HepG2 (cell line): Measurements from ENCODE around the gene UBE2O. TPM values are rescaled to one million over a fixed set of nuclear protein-coding genes. Genes with fewer than 3 reads are reported as not detected.
A peak's percentile ranks its signal among the peaks of the same experiment; 100 is the strongest.

Experiments
- EP300 ChIP-seq, 3 experiments: sonication (generic) in 1 of 3; formaldehyde crosslinking in 1 of 3; IDR thresholded peaks; 2 replicates each; pipeline versions ENCODE4 v1.5.1 to v1.6.1; 2011 to 2020; ENCODE audit warnings: low read depth in 2 of 3, low read length in 2 of 3, borderline replicate concordance in 1 of 3, improper control_type of control experiment in 1 of 3, mild to moderate bottlenecking in 1 of 3, missing genetic modification reagents in 1 of 3, moderate library complexity in 1 of 3
- HCFC1 ChIP-seq: fragments of 150-350 bp; IDR thresholded peaks from 2 replicates; pipeline ENCODE4 v1.6.1; 2014; ENCODE audit warnings: low read depth, low read length
- HHEX ChIP-seq: IDR thresholded peaks from 2 replicates; pipeline ENCODE4 v1.6.1; 2016; ENCODE audit warnings: control low read depth
- JUN ChIP-seq: sonication (generic); formaldehyde crosslinking; IDR thresholded peaks from 2 replicates; pipeline ENCODE4 v1.4.0; 2020; ENCODE audit warnings: mild to moderate bottlenecking, missing genetic modification reagents
- KDM6A ChIP-seq: IDR thresholded peaks from 2 replicates; pipeline ENCODE4 v1.6.1; 2016; ENCODE audit warnings: low read depth
- MIER2 ChIP-seq: IDR thresholded peaks from 2 replicates; pipeline ENCODE4 v1.6.1; 2016; ENCODE audit warnings: missing biosample characterization, missing genetic modification reagents
- SMARCE1 ChIP-seq: fragments of 450-650 bp; IDR thresholded peaks from 2 replicates; pipeline ENCODE4 v1.6.1; 2017; ENCODE audit warnings: borderline replicate concordance
- SPEN ChIP-seq: sonication (generic); formaldehyde crosslinking; IDR thresholded peaks from 2 replicates; pipeline ENCODE4 v1.5.1; 2020; ENCODE audit warnings: low read depth, mild to moderate bottlenecking, missing genetic modification reagents
- YY1 ChIP-seq: IDR thresholded peaks from 2 replicates; pipeline ENCODE4 v1.6.1; 2011; ENCODE audit warnings: low read length, low read depth, moderate library complexity, mild to moderate bottlenecking; ENCODE audit not compliant: insufficient read depth, insufficient replicate concordance
- ZNF160 ChIP-seq: sonication (generic); formaldehyde crosslinking; IDR thresholded peaks from 2 replicates; pipeline ENCODE4 v1.8.0; 2022; ENCODE audit warnings: mild to moderate bottlenecking, inconsistent platforms, missing genetic modification reagents
- ZNF260 ChIP-seq: sonication (generic); formaldehyde crosslinking; IDR thresholded peaks from 2 replicates; pipeline ENCODE4 v1.4.0; 2020; ENCODE audit warnings: missing genetic modification reagents, low read depth, mild to moderate bottlenecking, borderline replicate concordance
- ZNF296 ChIP-seq: sonication (generic); formaldehyde crosslinking; conservative IDR thresholded peaks from 2 replicates; pipeline ENCODE4 v1.5.0; 2020; ENCODE audit warnings: mild to moderate bottlenecking, missing genetic modification reagents
- ZNF44 ChIP-seq: sonication (generic); formaldehyde crosslinking; IDR thresholded peaks from 2 replicates; pipeline ENCODE4 v1.5.1; 2020; ENCODE audit warnings: mild to moderate bottlenecking, missing genetic modification reagents
- ZNF564 ChIP-seq: sonication (generic); formaldehyde crosslinking; IDR thresholded peaks from 2 replicates; pipeline ENCODE4 v1.8.1; 2023; ENCODE audit warnings: mild to moderate bottlenecking, missing genetic modification reagents
- ZNF577 ChIP-seq: sonication (generic); formaldehyde crosslinking; IDR thresholded peaks from 2 replicates; pipeline ENCODE4 v1.4.0; 2020; ENCODE audit warnings: mild to moderate bottlenecking, low read depth, missing genetic modification reagents, borderline replicate concordance
- ZNF580 ChIP-seq: IDR thresholded peaks from 2 replicates; pipeline ENCODE4 v1.6.1; 2016; ENCODE audit warnings: low read depth, borderline replicate concordance
- ZNF589 ChIP-seq: sonication (generic); formaldehyde crosslinking; conservative IDR thresholded peaks from 2 replicates; pipeline ENCODE4 v1.8.0; 2022; ENCODE audit warnings: mild to moderate bottlenecking, moderate library complexity, missing genetic modification reagents
- ZNF598 ChIP-seq: sonication (generic); formaldehyde crosslinking; IDR thresholded peaks from 2 replicates; pipeline ENCODE4 v1.5.1; 2020; ENCODE audit warnings: mild to moderate bottlenecking, missing genetic modification reagents, borderline replicate concordance
- ZNF678 ChIP-seq: sonication (generic); formaldehyde crosslinking; IDR thresholded peaks from 2 replicates; pipeline ENCODE4 v1.4.0; 2020; ENCODE audit warnings: mild to moderate bottlenecking, missing genetic modification reagents
- ZNF713 ChIP-seq: sonication (generic); formaldehyde crosslinking; IDR thresholded peaks from 2 replicates; pipeline ENCODE4 v1.4.0; 2020; ENCODE audit warnings: mild to moderate bottlenecking, missing genetic modification reagents
- ZSCAN30 ChIP-seq: sonication (generic); formaldehyde crosslinking; IDR thresholded peaks from 2 replicates; pipeline ENCODE4 v1.5.0; 2020; ENCODE audit warnings: mild to moderate bottlenecking, missing genetic modification reagents
- polyA plus RNA-seq, 8 experiments: library from polyadenylated mRNA; depleted of rRNA in 3 of 8; stranded (reverse) in 7 of 8; unstranded in 1 of 8; fragments of >200 nt; fragmentation: Illumina TruSeq in 4 of 8; extraction: Trizol in 4 of 8; gene quantifications; 2 replicates each; pipeline versions ENCODE4 v1.2.1 to v1.2.3, GENCODE V29; 2011 to 2016; ENCODE audit warnings: low read depth in 4 of 8, missing spikeins in 1 of 8, mixed read lengths in 1 of 8; ENCODE audit not compliant: insufficient read depth in 1 of 8
- total RNA-seq, 5 experiments: library from RNA; depleted of rRNA; stranded (reverse); fragments of >200 nt; fragmentation: Illumina TruSeq; extraction: Trizol; gene quantifications; 2 replicates each; pipeline ENCODE4 v1.2.3, GENCODE V29; 2016; ENCODE audit warnings: low read depth in 1 of 5
- TF ChIP-seq, protein P1 (sequence below): sonication (generic); formaldehyde crosslinking; IDR thresholded peaks from 2 replicates; pipeline ENCODE4 v1.5.0; 2020; ENCODE audit warnings: missing genetic modification reagents, mild to moderate bottlenecking, borderline replicate concordance
- TF ChIP-seq, protein P2 (sequence below), 2 experiments: sonication (generic) in 1 of 2; formaldehyde crosslinking in 1 of 2; IDR thresholded peaks; 2 replicates each; pipeline versions ENCODE4 v1.4.0 to v1.6.1; 2018 to 2020; ENCODE audit warnings: missing genetic modification reagents in 2 of 2, borderline replicate concordance in 1 of 2, low read depth in 1 of 2, mild to moderate bottlenecking in 1 of 2, missing biosample characterization in 1 of 2
- TF ChIP-seq, protein P3 (sequence below): sonication (generic); formaldehyde crosslinking; IDR thresholded peaks from 2 replicates; pipeline ENCODE4 v1.5.0; 2020; ENCODE audit warnings: mild to moderate bottlenecking, missing genetic modification reagents

UBE2O gene
- total and polyA plus RNA-seq, 2 of the 13 experiments (the other 11 are each of a cell fraction or from before 2014, with no cell fraction given), result 21.5 to 23.5 TPM

- TF ChIP-seq ZNF580 (CRISPR knock-in tag) (no peak), KDM6A (no peak), HCFC1 (no peak), ZNF589 (CRISPR knock-in tag) (peak; percentile 68; the same call in 1 of the 2 replicates), ZNF598 (no peak), SPEN (CRISPR knock-in tag) (peak; percentile 38), HHEX (CRISPR knock-in tag) (no peak), EP300 (IDR thresholded peaks at IDR 0.05; ENCODE audit: low read depth in 2 of 2, low read length in 2 of 2) (peak in 1 of 2 experiments; percentile 4; a peak in 2 of 4 replicates), EP300 (CRISPR knock-in tag; IDR thresholded peaks at IDR 0.05; ENCODE audit: borderline replicate concordance) (no peak; the same call in 1 of the 2 replicates), JUN (no peak; the same call in 1 of the 2 replicates), MIER2 (CRISPR knock-in tag) (no peak), ZNF577 (no peak), ZNF44 (no peak), ZNF678 (CRISPR knock-in tag) (no peak), ZNF564 (CRISPR knock-in tag) (peak; percentile 66; the same call in 1 of the 2 replicates), ZNF296 (CRISPR knock-in tag) (no peak), ZNF260 (no peak; the same call in 1 of the 2 replicates), ZSCAN30 (0 out of 2 replicates have a peak, but pooled peaks have one; percentile 43), ZNF160 (peak; percentile 68; the same call in 1 of the 2 replicates), YY1 (peak; percentile 69), ZNF713 (0 out of 2 replicates have a peak, but pooled peaks have one; percentile 80), SMARCE1 (no peak)
- TF ChIP-seq, protein P1, sequence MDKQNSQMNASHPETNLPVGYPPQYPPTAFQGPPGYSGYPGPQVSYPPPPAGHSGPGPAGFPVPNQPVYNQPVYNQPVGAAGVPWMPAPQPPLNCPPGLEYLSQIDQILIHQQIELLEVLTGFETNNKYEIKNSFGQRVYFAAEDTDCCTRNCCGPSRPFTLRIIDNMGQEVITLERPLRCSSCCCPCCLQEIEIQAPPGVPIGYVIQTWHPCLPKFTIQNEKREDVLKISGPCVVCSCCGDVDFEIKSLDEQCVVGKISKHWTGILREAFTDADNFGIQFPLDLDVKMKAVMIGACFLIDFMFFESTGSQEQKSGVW, result peak; percentile 87
- TF ChIP-seq, protein P2, sequence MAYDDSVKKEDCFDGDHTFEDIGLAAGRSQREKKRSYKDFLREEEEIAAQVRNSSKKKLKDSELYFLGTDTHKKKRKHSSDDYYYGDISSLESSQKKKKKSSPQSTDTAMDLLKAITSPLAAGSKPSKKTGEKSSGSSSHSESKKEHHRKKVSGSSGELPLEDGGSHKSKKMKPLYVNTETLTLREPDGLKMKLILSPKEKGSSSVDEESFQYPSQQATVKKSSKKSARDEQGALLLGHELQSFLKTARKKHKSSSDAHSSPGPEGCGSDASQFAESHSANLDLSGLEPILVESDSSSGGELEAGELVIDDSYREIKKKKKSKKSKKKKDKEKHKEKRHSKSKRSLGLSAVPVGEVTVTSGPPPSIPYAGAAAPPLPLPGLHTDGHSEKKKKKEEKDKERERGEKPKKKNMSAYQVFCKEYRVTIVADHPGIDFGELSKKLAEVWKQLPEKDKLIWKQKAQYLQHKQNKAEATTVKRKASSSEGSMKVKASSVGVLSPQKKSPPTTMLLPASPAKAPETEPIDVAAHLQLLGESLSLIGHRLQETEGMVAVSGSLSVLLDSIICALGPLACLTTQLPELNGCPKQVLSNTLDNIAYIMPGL (CRISPR knock-in tag; IDR thresholded peaks at IDR 0.05; ENCODE audit: borderline replicate concordance in 1 of 2, low read depth in 1 of 2), result peak; percentile 5 to 81; a peak in 2 of 4 replicates
- TF ChIP-seq, protein P3, sequence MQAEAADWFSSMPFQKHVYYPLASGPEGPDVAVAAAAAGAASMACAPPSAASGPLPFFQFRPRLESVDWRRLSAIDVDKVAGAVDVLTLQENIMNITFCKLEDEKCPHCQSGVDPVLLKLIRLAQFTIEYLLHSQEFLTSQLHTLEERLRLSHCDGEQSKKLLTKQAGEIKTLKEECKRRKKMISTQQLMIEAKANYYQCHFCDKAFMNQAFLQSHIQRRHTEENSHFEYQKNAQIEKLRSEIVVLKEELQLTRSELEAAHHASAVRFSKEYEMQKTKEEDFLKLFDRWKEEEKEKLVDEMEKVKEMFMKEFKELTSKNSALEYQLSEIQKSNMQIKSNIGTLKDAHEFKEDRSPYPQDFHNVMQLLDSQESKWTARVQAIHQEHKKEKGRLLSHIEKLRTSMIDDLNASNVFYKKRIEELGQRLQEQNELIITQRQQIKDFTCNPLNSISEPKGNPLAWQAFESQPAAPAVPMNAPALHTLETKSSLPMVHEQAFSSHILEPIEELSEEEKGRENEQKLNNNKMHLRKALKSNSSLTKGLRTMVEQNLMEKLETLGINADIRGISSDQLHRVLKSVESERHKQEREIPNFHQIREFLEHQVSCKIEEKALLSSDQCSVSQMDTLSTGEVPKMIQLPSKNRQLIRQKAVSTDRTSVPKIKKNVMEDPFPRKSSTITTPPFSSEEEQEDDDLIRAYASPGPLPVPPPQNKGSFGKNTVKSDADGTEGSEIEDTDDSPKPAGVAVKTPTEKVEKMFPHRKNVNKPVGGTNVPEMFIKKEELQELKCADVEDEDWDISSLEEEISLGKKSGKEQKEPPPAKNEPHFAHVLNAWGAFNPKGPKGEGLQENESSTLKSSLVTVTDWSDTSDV (CRISPR knock-in tag), result 0 out of 2 replicates have a peak, but pooled peaks have one; percentile 21
These were observed 70.0 kb downstream of the UBE2O start (continued) for GRCh38 chr17:76382803-76383545.
